ENCODE measurements around the gene BMPR1B. TPM values are rescaled to one million over a fixed set of nuclear protein-coding genes. Genes with fewer than 3 reads are reported as not detected.

Gene BMPR1B
- total RNA-seq, 1 experiment from 2014 or later, result 0.27 TPM

GRCh38 chr4:95080969-95081368 is 323.2 kb downstream of the BMPR1B start:
- DNase-seq (ENCODE audit: extremely low read depth, low read depth), result no peak

- DNase-seq (ENCODE audit: extremely low read depth, low read depth), result no peak
These were observed 326.8 kb downstream of the BMPR1B start for GRCh38 chr4:95084584-95084983.

GRCh38 chr4:95085124-95085833 is 327.5 kb downstream of the BMPR1B start:
- DNase-seq (ENCODE audit: extremely low read depth, low read depth), result no peak

DNA sequence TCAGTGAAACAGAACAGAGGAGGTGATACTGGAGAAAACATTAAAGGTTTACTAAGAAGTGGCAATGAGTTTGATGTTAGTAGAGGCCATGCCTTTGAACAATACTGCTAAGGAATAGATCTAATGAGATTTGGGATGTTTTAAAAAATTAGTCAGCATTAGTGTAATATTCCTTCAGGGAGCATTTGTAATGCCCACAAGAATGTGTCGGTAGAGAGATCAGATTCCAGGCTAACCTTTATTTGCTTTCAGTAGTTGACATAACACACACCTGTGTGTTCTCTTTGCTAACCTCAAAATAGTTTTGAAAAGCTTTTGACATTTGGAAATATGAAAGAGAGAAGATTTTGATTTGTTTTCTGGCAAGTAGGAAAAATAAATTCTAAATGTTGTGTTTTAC is 328.8 kb downstream of the BMPR1B start:
- DNase-seq (ENCODE audit: extremely low read depth, low read depth), result no peak

GRCh38 chr4:95087657-95088455 is 330.1 kb downstream of the BMPR1B start:
- DNase-seq (ENCODE audit: extremely low read depth, low read depth), result no peak

DNA sequence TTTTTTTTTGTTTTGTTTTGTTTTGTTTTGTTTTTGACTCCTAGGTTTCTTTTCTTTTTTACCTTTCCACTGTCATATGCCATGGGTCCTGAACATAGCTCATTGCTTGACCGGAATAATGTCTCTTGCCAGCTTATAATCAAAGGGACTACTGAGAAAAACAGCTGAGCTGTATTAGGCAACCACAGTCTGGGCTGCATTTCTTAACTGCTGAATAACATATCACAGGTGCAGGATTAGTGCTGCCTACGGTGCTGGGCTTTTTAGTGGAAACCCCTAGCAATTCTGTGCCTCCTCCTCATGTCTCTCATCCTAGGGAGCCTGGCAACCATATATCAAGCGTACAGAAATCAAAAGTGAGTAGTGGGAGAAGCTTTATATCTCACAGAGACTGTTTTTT is 333.5 kb downstream of the BMPR1B start:
- DNase-seq (ENCODE audit: extremely low read depth, low read depth), result no peak

GRCh38 chr4:95092766-95093165 is 335.0 kb downstream of the BMPR1B start:
- no peak for DNase-seq (ENCODE audit: extremely low read depth, low read depth)

GRCh38 chr4:95093460-95093859 is 335.7 kb downstream of the BMPR1B start:
- no peak for DNase-seq (ENCODE audit: extremely low read depth, low read depth)

DNA sequence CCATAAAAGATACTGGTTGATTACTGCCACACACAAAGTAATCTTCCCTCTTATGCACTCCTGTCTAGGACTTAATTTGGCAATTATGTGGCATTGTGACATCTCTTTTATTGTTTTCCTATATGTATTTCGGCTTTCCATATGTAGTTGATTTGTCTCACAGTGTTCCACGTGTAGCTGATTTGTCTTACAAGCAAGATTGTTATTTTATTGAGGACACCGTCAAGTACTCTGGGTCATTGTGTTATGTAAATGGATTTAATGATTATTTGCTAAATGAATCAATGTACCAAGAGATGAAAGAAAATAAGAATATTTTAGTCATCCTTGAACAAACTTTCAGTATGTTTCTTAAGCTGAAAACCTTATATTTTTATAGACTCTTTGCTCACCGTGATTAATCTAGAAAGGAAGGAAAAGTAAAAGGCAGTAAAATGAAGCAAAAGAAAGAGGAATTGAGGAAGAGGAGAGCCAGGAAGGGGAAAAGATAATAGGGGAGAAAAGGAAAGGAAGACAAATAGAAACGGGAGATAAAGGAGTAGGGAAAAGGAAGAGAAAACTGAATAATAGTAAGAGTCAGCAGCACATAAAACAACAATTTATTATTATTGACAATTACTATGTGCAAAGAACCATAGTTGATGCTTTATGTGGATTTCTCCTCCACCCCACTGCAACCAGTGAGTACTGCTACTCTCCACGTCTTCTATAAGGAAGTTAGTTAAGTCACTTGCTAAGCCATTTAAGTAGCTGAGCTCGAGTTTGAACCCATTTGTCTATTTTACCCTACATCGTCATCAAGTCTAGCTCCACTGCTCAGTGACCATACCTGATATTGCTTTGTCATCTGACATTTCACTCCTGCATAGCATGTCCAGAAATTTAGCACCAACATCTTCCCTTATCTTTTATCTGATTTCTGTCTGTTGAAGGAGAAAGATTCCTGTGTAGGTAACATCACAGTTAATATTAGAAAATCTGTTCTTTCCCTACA is 336.5 kb downstream of the BMPR1B start:
- DNase-seq (ENCODE audit: extremely low read depth, low read depth), result no peak

DNA sequence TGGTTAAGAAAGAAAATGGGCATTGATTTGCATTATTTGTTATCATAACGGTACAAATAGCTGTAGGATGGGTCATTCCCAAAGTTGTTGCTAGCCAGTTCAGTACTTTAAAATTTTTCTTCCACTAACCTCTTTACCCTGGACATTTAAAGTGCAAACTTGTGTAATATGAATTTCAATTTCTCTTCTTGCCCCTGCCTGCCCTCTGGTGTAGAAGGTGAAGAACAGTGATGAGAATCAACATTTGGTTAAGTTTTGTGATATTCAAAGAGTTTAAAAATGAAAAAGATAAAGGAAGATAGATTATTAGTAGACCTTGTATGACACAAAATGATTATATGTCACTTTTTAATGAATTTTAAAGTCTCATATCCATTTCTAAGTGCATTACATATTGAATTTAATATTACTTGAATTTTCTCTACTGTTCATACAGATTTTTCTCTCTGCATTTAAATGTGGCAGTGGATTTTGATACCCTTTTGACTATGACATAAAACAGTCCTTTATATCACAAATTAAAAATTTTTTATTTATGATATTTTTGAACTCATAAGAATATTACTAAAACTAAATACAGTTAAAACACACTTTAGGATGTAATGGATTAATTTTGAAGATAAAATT is 337.7 kb downstream of the BMPR1B start:
- DNase-seq (ENCODE audit: extremely low read depth, low read depth), result peak; percentile 44

- no peak for DNase-seq (ENCODE audit: extremely low read depth, low read depth)
These were observed 344.5 kb downstream of the BMPR1B start for GRCh38 chr4:95102162-95102790.

DNA sequence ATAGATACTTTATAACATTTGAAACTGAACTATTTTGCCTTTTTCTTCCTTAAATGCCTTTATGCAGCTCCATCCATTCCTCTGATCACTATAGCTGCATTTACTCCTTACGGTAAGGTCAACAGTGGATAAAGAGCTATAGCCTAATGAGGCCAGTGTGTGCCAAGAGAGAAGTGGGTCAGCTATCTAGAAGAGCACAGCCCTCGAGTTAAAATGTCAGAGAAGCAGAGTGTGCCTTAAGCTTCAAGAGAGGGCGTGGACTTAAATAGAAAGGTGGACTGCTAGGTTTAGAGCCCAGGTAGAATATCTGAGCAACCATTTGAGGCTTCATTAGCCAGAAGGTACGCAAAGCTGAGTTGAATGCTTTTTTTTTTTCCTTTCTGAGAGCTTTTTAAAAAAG is 347.4 kb downstream of the BMPR1B start:
- DNase-seq (ENCODE audit: extremely low read depth, low read depth), result no peak

- no peak for DNase-seq (ENCODE audit: extremely low read depth, low read depth)
These were observed 348.2 kb downstream of the BMPR1B start for GRCh38 chr4:95105983-95106382.

DNA sequence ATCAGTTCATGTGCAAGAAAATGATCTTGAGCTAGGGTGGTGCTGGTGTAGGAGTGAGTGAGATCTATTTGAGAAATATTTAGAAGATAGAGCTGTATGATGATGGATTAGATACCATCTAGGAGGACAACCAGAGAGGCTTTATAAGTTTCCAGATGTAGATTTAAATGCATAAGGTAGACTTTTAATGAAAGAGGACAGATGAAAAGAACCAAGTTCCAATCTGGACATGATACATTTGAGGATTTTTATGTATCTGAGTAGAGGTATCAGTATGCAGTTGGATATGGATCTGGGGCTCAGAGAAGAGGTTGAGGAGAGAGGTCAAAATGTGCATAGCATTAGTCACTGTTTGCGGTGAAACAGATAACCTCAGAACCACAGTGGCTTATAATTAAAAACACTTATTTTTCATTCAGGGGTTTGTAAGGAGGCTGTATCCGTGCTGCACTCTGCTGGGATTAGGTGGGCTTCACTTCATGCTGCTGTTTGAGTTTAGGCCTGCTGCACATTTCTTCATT is 348.7 kb downstream of the BMPR1B start:
- DNase-seq (ENCODE audit: extremely low read depth, low read depth), result no peak

GRCh38 chr4:95107004-95107403 is 349.2 kb downstream of the BMPR1B start:
- no peak for DNase-seq (ENCODE audit: extremely low read depth, low read depth)

GRCh38 chr4:95107635-95108034 is 349.9 kb downstream of the BMPR1B start:
- DNase-seq (ENCODE audit: extremely low read depth, low read depth), result no peak

GRCh38 chr4:95108883-95109421 is 351.2 kb downstream of the BMPR1B start:
- DNase-seq (ENCODE audit: extremely low read depth, low read depth), result no peak

DNA sequence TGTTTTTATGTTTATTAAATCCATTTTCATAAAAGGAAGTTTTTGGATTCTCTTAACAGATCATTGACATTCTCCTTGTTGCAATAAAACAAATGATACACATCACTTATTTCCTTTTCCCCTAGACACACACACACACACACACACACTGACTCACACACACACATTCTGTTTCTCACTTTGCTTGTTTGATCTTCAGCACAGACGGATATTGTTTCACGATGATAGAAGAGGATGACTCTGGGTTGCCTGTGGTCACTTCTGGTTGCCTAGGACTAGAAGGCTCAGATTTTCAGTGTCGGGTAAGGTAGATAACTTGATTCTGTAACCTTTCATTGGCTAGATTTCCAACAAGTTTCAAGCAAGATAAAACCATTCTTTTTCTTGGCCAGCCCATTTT is 356.8 kb downstream of the BMPR1B start:
- DNase-seq (ENCODE audit: extremely low read depth, low read depth), result no peak

DNA sequence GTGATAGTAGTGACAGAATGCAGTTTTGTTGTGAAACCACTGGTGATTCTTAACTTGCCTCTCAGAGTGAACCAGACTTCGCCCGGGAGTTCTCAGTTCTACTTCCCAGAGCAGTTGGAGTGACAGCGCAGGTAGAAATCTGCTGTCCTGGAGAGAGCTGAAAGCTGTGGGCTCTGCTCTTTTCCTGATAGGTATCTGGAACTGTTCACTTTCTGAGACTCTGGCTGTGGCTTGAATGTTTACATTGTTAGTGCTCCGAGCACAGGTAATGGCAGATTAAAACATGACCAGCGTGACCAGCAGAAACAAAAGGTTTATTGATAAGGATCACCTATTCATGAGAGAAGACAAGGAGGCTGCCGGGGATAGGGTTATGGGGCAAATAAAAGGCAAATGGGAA is 360.7 kb downstream of the BMPR1B start:
- no peak for DNase-seq (ENCODE audit: extremely low read depth, low read depth)

GRCh38 chr4:95120456-95120855 is 362.7 kb downstream of the BMPR1B start:
- no peak for DNase-seq (ENCODE audit: extremely low read depth, low read depth)
